ENCODE results near the gene COMP.
A peak's percentile ranks its signal among the peaks of the same experiment; 100 is the strongest.
"Not testable (repeated sequence)": the region's sequence is repeated elsewhere in the genome, so short reads cannot be mapped to it uniquely, and the experiment has no call there.

Gene COMP

GRCh38 chr19:18790566-18791314 is at the start of gene COMP:
TSS of gene COMP (minus strand) at chr19:18791305. CDS start at chr19:18791269, 36 bp downstream.
- DNase-seq (ENCODE audit: low read depth, low spot score), result no peak

GRCh38 chr19:18840288-18841267 is 49.5 kb upstream of the COMP start:
- no peak for DNase-seq (ENCODE audit: low read depth, low spot score)

- DNase-seq (ENCODE audit: low read depth, low spot score), result no peak
Observed at GRCh38 chr19:18839465-18840287, 48.6 kb upstream of the COMP start.

- no peak for DNase-seq (ENCODE audit: low read depth, low spot score)
Observed at GRCh38 chr19:18834644-18834984, 43.5 kb upstream of the COMP start.

- DNase-seq (ENCODE audit: low read depth, low spot score), result no peak
Observed at GRCh38 chr19:18833849-18834643, 42.9 kb upstream of the COMP start.

GRCh38 chr19:18833141-18833476 is 42.0 kb upstream of the COMP start:
- DNase-seq (ENCODE audit: low read depth, low spot score), result no peak

- no peak for DNase-seq (ENCODE audit: low read depth, low spot score)
Observed at GRCh38 chr19:18832306-18833140, 41.4 kb upstream of the COMP start.

GRCh38 chr19:18831524-18832305 is 40.6 kb upstream of the COMP start, which contains the start of gene UPF1:
TSS of gene UPF1 (plus strand) at chr19:18831959. CDS start at chr19:18832210, 251 bp downstream.
- DNase-seq (ENCODE audit: low read depth, low spot score), result peak; percentile 17

GRCh38 chr19:18830488-18830887 is 39.4 kb upstream of the COMP start:
- no peak for DNase-seq (ENCODE audit: low read depth, low spot score)

GRCh38 chr19:18828786-18829185 is 37.7 kb upstream of the COMP start:
- no peak for DNase-seq (ENCODE audit: low read depth, low spot score)

GRCh38 chr19:18817574-18817973 is 26.5 kb upstream of the COMP start:
- no peak for DNase-seq (ENCODE audit: low read depth, low spot score)

GRCh38 chr19:18816645-18817044 is 25.5 kb upstream of the COMP start:
- not testable (repeated sequence) for DNase-seq (ENCODE audit: low read depth, low spot score)

GRCh38 chr19:18815673-18816072 is 24.6 kb upstream of the COMP start:
- no peak for DNase-seq (ENCODE audit: low read depth, low spot score)

- no peak for DNase-seq (ENCODE audit: low read depth, low spot score)
Observed at GRCh38 chr19:18814063-18814462, 23.0 kb upstream of the COMP start.

- not testable (repeated sequence) for DNase-seq (ENCODE audit: low read depth, low spot score)
Observed at GRCh38 chr19:18811638-18812037, 20.5 kb upstream of the COMP start.

GRCh38 chr19:18809149-18809868 is 18.2 kb upstream of the COMP start:
- DNase-seq (ENCODE audit: low read depth, low spot score), result no peak

- DNase-seq (ENCODE audit: low read depth, low spot score), result no peak
Observed at GRCh38 chr19:18807861-18808331, 16.8 kb upstream of the COMP start.

- DNase-seq (ENCODE audit: low read depth, low spot score), result no peak
Observed at GRCh38 chr19:18804643-18805042, 13.5 kb upstream of the COMP start.
